Measurements from ENCODE around the gene PPOX. TPM values are rescaled to one million over a fixed set of nuclear protein-coding genes. Genes with fewer than 3 reads are reported as not detected.

PPOX gene
- total RNA-seq, 1 experiment from 2014 or later: 11.1 TPM

DNA sequence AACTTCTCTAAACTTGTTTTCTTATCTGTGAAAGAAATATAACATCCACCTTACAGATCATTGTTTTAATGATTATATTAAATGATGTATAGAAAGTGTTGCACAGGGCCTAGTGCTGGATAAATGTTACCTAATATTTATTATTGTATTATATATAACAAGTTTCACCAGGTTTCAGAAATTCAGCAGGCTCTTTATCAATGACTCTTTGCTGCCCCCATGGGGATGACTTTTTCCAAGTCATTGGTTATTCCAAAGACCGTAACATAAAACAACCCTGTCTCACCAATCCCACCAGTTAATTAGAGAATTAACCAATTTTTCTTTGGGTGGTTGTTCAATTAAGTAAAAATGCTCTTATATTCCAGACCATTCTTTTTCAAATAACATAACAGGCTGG lies 26.5 kb upstream of the PPOX start:
- DNase-seq (ENCODE audit: low read depth, low spot score): peak; percentile 63

GRCh38 chr1:161140755-161141400 lies 25.3 kb upstream of the PPOX start:
- DNase-seq (ENCODE audit: low read depth, low spot score): no peak
- in situ Hi-C loops (cut with HindIII; ENCODE audit: low pct_unique_long_range_greater_than_20kb, low sequenced_read_pairs): no loop called here

More for the DNA sequence above, 26.5 kb upstream of the PPOX start:
- in situ Hi-C loops (cut with HindIII; ENCODE audit: low pct_unique_long_range_greater_than_20kb, low sequenced_read_pairs): no loop called here

GRCh38 chr1:161145832-161146231 lies 20.4 kb upstream of the PPOX start:
- DNase-seq (ENCODE audit: low read depth, low spot score): no peak
- in situ Hi-C loops (cut with HindIII; ENCODE audit: low pct_unique_long_range_greater_than_20kb, low sequenced_read_pairs): no loop called here

DNA sequence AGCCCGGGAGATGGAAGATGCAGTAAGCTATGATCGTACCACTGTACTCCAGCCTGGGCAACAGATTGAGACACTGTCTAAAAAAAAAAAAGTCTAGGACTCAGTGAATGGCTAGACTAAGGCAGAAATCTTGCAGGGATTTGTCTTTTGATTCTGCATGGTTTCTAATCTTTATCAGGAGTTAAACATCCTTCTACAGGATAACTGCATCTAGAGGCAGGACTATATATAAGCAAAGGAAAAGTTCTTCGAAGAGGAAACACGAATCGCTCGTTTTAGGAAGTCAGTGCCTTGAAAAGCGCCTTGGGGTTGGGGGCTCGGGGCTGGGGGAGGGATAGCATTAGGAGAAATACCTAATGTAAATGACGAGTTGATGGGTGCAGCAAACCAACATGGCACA lies 13.1 kb upstream of the PPOX start:
- in situ Hi-C loops (cut with HindIII; ENCODE audit: low pct_unique_long_range_greater_than_20kb, low sequenced_read_pairs): no loop called here
- no peak for DNase-seq (ENCODE audit: low read depth, low spot score)

GRCh38 chr1:161153682-161154337 lies 12.4 kb upstream of the PPOX start, which contains the start of gene UFC1:
Gene UFC1, plus strand, starts transcription at chr1:161153978. Its CDS starts 20 bp downstream, at chr1:161153998.
- in situ Hi-C loops (cut with HindIII; ENCODE audit: low pct_unique_long_range_greater_than_20kb, low sequenced_read_pairs): no loop called here
- DNase-seq (ENCODE audit: low read depth, low spot score): peak; percentile 94

GRCh38 chr1:161157867-161158266 lies 8.4 kb upstream of the PPOX start:
- DNase-seq (ENCODE audit: low read depth, low spot score): no peak
- in situ Hi-C loops (cut with HindIII; ENCODE audit: low pct_unique_long_range_greater_than_20kb, low sequenced_read_pairs): no loop called here

DNA sequence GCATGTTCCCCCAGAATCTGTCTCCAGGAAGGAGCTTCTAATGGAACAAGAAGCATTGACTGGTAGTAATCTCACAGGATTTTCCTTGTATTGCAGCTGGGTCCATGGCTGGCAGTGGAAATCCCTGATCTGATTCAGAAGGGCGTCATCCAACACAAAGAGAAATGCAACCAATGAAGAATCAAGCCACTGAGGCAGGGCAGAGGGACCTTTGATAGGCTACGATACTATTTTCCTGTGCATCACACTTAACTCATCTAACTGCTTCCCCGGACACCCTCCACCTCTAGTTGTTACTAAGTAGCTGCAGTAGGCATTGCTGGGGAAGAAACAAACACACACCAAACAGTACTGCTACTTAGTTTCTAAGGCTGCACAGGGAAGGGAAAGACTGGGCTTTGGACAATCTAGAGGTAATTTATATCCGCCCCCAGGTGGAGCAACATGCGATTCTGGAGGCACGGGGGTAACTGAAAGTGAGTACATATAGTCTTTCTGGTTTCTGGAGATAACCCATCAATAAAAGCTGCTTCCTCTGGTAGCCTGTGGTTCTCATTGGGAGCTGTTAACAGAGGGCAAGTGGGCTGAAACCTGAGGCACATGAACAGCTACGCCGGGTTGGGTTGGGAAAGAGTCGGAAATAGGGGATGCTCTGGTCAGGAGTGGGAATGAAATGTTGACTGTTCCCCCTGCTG lies 7.8 kb upstream of the PPOX start:
- no peak for DNase-seq (ENCODE audit: low read depth, low spot score)
- in situ Hi-C loops (cut with HindIII; ENCODE audit: low pct_unique_long_range_greater_than_20kb, low sequenced_read_pairs): no loop called here

DNA sequence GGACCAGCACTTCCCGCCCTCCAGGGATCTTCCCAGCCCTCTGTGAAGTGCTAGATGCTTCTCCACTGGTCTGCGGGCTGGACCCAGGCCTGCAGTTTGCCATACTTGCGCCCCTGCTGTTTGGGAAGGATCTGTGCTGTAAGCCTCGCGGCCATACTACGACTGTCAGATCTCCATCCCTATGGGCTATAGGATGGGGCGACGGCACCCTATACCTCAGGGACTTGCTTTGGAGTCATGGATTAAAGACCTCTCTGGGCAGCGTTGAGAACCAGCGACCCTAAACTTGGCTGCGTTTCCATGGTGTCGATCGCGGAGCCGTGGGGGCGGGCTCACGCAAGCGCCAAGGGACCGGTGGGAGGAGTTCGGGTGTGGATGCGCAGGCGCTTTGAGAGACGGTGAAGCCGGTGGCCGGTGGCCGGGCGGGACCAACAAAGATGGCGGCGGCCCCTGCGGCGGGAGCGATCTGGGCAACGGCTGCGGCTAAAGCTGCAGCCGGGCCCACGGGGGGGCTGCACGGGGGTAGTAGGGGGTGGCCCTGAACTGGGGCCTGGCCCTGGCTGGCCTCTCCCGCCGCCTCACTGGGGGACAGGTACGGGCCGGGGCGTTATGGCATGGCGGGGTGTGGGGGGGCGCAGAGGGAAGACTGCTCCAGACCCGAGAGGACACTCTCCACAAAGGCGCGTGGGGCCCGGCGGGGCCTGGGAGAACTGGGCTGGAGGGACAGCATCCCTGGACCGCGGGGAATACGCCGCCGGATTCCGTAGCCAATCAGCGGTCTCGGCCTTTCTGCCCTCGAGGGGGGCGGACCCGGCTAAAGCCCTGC lies 6.9 kb upstream of the PPOX start, which contains the start of gene USP21:
USP21 (plus strand) TSS at position 414 of the 826 bp plus-strand sequence. CDS start 1,141 bp downstream, outside the sequence.
- in situ Hi-C loops (cut with HindIII; ENCODE audit: low pct_unique_long_range_greater_than_20kb, low sequenced_read_pairs): no loop called here
- peak; percentile 91 for DNase-seq (ENCODE audit: low read depth, low spot score)

DNA sequence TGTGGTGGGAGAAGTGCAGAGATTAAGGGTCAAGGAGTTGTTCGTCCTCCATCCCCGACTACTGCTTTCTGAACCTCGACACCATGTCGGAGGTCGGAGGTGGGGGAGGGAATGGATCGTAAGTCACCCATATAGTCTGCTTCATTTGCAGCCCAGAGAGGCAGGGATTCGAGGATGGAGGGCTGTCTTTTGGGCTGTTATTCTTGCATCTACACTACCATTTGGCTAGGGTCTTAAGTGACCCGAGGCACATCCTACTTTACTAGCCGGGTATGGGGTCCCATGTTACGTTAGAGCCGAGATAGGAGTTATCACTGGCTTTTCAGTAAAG lies 6.3 kb upstream of the PPOX start:
- in situ Hi-C loops (cut with HindIII; ENCODE audit: low pct_unique_long_range_greater_than_20kb, low sequenced_read_pairs): no loop called here
- no peak for DNase-seq (ENCODE audit: low read depth, low spot score)

- in situ Hi-C loops (cut with HindIII; ENCODE audit: low pct_unique_long_range_greater_than_20kb, low sequenced_read_pairs): no loop called here
- DNase-seq (ENCODE audit: low read depth, low spot score): no peak
Measured at GRCh38 chr1:161160671-161161145, 5.5 kb upstream of the PPOX start.

DNA sequence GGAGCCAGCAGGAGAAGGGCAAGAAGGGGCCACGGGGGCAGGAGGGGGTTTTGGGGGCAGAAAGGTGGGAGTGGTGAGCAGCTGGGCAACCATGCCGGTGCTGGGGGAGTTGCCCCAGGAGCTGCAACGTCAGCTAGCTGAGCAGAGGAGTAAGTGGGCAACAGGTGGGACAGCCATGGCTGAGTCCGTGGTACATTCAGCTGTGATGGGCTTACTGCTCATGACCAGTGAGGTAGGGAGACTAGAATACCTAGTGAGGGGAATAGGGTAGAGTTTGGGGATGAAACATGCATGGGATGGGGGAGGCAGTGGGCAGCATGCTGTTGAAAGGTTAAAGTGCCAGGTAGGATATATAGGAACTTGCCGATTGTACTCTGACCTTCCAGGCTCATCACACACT lies 4.6 kb upstream of the PPOX start:
- in situ Hi-C loops (cut with HindIII; ENCODE audit: low pct_unique_long_range_greater_than_20kb, low sequenced_read_pairs): no loop called here
- DNase-seq (ENCODE audit: low read depth, low spot score): no peak

- in situ Hi-C loops (cut with HindIII; ENCODE audit: low pct_unique_long_range_greater_than_20kb, low sequenced_read_pairs): no loop called here
- DNase-seq (ENCODE audit: low read depth, low spot score): no peak
Measured at GRCh38 chr1:161162052-161162451, 4.2 kb upstream of the PPOX start.

GRCh38 chr1:161162806-161163205 lies 3.4 kb upstream of the PPOX start:
- no peak for DNase-seq (ENCODE audit: low read depth, low spot score)
- in situ Hi-C loops (cut with HindIII; ENCODE audit: low pct_unique_long_range_greater_than_20kb, low sequenced_read_pairs): no loop called here

GRCh38 chr1:161163793-161164192 lies 2.4 kb upstream of the PPOX start:
- no peak for DNase-seq (ENCODE audit: low read depth, low spot score)
- in situ Hi-C loops (cut with HindIII; ENCODE audit: low pct_unique_long_range_greater_than_20kb, low sequenced_read_pairs): no loop called here

GRCh38 chr1:161164901-161165610 lies 1.2 kb upstream of the PPOX start:
- in situ Hi-C loops (cut with HindIII; ENCODE audit: low pct_unique_long_range_greater_than_20kb, low sequenced_read_pairs): no loop called here
- no peak for DNase-seq (ENCODE audit: low read depth, low spot score)

DNA sequence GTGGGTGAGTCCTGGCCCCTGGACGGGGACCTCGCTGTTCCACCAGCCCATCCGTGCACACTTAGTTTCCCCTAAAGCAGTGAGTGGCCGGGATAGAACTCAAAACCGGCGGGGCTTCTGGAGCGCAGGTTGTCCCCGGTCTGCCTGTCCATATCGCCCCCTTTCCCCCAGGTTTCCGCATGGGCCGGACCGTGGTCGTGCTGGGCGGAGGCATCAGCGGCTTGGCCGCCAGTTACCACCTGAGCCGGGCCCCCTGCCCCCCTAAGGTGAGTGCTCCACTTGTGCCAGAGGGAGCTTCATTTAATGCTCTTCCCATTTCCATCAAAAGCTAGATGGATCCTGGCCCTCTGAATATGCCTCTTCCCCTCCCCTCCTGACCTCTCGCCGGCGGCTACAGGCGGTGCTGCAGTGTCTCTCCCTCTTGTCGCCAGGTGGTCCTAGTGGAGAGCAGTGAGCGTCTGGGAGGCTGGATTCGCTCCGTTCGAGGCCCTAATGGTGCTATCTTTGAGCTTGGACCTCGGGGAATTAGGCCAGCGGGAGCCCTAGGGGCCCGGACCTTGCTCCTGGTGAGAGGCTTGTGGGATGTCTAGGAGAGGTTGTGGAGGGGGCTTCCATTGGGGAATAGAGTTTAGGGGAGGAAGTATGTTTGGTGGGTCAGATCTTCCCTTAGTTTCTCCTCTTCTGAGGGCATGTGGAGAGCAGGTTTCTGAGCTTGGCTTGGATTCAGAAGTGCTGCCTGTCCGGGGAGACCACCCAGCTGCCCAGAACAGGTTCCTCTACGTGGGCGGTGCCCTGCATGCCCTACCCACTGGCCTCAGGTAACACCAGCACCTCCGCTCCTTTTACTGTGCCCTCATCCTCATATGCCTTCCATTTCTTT lies 683 bp downstream of the PPOX start:
- in situ Hi-C loops (cut with HindIII; ENCODE audit: low pct_unique_long_range_greater_than_20kb, low sequenced_read_pairs): no loop called here
- DNase-seq (ENCODE audit: low read depth, low spot score): no peak
